GM21447 (cell line): Measurements from ENCODE around the gene ZNF740.
"Not testable (repeated sequence)": the region's sequence is repeated elsewhere in the genome, so short reads cannot be mapped to it uniquely, and the experiment has no call there.

ENCODE experiments used
- ATAC-seq: cut with Tn5 transposase; IDR thresholded peaks from one replicate; pipeline ENCODE4 v1.9.1; 2021; ENCODE audit not compliant: unreplicated experiment

The ZNF740 gene

GRCh38 chr12:53172352-53172751 lies 8.2 kb upstream of the ZNF740 start:
- ATAC-seq, result no peak

DNA sequence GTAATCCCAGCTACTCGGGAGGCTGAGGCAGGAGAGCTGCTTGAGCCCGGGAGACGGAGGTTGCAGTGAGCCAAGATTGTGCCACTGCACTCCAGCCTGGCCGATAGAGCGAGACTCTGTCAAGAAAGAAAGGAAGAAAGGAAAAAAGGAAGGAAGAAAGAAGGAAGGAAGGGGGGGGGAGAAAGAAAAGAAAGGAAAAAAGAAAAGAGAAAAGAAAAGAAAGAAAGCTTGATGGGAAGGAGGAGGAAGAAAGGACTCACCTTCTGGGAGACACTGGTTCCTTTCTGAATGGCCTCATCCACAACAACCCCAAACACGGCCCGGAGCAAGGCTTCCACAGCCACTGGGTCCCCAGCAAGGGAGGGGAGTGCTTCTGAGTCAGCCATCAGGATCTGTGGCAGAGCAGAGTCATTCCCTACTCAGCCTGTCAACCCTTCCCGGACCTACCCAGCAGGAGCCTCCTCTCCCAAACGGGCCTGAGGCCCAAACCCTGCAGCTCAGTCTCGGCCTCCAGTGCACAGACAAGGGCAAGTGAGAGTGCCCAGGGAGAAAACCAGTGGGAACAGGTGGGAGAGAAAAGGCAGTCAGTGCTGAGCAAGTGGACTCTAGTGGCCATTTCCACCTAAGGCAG lies 7.3 kb upstream of the ZNF740 start:
- ATAC-seq, result no peak

GRCh38 chr12:53174881-53175491 lies 5.5 kb upstream of the ZNF740 start:
- ATAC-seq, result no peak

- ATAC-seq, result no peak
Observed at GRCh38 chr12:53176750-53177149, 3.8 kb upstream of the ZNF740 start.

GRCh38 chr12:53177447-53177846 lies 3.1 kb upstream of the ZNF740 start:
- ATAC-seq, result not testable (repeated sequence)

DNA sequence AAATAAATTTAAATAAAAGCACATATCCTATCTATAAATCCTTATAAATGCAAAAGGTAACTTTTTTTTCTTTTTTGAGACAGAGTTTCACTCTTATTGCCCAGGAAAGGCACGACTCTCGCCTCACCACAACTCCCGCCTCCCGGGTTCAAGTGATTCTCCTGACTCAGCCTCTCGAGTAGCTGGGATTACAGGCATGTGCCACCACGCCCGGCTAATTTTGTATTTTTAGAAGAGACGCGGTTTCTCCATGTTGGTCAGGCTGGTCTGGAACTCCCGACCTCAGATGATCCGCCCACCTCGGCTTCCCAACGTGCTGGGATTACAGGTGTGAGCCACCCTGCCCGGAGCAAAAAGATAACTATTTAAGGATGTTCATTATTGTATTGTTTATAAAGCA lies 1.7 kb upstream of the ZNF740 start:
- not testable (repeated sequence) for ATAC-seq

- peak; percentile 18 for ATAC-seq
Observed at GRCh38 chr12:53179687-53180219, 769 bp upstream of the ZNF740 start.

DNA sequence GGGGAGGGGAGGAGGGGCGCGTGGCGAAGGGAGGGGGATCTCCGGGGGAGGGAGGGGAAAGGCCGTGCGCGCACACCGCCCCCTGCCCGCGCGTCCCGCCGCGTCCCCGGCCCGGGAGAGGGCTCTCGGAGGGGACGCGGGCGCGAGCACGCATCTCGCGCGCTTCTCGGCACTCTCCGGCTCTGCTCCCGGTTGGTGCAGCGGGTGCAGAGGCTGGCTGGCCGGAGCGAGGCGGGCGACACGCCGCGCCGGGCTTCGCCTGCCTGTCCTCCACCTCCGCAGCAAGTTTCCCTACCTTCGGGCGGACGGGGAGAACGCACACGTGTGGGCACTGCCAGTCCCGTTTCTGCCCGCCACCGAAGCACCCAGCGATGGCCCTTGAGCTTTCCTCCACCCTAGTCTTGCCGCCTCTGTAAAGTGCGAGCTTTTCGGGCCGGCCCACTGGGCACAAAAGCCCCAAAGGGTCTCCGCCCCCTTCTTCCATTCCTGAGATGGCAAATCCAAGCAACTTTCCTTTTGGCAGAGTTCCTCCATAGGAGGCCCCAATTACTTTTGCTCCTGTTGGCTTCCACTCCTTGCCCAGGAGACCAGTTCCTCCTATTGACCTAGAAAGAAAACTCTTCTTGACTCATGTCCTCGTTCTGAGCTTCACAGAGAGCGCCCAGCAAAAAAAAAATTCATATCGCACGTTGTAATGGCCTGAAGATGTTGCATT lies 566 bp downstream of the ZNF740 start:
- peak; percentile 40 for ATAC-seq

DNA sequence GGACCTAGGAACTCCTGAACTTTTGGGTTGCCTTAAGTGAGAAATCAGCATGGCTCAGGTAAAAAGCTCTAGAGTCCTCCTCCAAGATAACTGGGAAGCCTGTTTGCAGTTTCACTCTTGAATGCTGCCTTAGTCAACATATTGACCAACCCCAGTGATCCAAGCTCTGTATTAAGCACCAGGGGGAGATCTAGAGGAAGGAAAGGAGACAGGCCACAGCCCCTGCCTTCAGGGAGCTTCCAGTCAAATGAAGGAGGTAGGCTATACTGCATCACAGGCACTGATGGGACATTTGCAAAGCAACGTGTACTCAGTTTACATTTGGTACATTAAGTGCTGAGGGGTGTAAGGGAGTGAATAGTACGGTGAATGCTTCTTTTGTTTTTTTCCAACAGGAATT lies 1.4 kb downstream of the ZNF740 start:
- ATAC-seq, result no peak

DNA sequence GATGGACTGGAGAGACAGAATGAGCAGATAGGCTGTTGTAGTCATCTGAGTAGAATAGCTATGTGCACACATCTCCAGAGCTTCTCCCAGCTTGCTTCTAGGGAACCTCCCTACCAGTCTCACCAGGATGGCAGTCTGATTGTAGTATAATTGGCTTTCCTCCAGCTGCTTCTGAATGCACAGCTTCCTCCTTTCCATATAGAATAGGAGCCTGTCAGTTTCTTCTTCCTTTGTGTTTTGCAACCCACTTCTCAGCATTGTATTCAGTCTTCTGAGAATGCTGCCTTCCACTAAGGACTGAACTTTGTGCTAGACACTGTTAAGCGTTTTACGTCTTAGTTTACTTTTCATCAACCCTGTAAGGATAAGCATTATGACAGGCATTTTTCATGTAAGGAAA lies 2.4 kb downstream of the ZNF740 start:
- no peak for ATAC-seq

DNA sequence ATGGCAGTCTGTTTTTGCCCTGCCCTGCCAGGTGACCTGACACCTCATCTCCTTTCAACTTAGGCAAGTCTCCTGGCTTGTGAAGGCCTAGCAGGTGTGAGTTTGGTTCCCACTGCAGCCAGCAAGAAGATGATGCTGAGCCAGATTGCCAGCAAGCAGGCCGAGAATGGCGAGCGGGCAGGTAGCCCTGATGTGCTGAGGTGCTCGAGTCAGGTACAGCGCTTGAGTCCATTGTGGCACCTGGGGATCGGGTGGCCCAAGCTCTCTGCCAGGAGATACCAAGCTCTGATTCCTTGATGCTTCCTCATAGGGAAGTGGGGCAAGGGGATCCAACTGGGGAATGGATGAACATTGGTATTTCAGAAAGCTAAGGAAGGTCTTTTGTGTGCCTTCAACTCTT lies 4.3 kb downstream of the ZNF740 start:
- ATAC-seq, result no peak

GRCh38 chr12:53185582-53186153 lies 5.1 kb downstream of the ZNF740 start:
- no peak for ATAC-seq

- no peak for ATAC-seq
Observed at GRCh38 chr12:53186745-53187144, 6.2 kb downstream of the ZNF740 start.

- ATAC-seq, result no peak
Observed at GRCh38 chr12:53187145-53187899, 6.8 kb downstream of the ZNF740 start.

GRCh38 chr12:53190108-53190729 lies 9.7 kb downstream of the ZNF740 start:
- no peak for ATAC-seq

GRCh38 chr12:53191096-53191884 lies 10.8 kb downstream of the ZNF740 start:
- no peak for ATAC-seq

DNA sequence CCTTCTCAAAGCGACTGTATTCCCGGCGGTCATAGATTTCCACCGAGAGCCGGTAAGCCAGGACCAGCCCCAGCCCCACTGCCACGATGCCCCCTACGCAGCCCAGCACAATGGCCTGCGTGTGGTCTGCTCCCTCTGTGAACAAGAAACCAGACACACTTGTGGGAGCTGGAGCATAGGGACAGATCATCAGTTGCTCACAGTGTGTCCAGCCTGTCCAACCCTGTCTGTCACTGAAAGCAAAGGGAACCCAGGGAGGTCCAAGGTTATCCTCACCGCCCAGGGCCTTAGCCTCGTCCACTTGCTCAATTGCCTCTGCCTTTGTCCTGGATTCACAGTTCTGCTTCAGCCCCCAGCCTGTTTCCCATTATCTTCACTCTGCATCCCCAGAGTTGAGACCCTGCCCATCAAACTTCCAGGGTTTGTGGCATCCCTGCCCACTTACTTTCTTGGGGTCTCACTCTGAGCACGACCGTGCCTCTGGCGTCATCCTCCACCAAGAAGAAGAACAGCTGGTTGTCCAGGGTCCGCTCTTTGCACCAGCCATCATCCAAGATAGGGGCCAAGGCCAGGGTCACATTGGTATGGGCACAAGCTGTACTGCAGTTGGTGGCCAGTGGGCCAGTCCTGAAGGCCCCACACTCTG lies 11.5 kb downstream of the ZNF740 start:
- ATAC-seq, result no peak

- ATAC-seq, result no peak
Observed at GRCh38 chr12:53192531-53193021, 12.1 kb downstream of the ZNF740 start.

DNA sequence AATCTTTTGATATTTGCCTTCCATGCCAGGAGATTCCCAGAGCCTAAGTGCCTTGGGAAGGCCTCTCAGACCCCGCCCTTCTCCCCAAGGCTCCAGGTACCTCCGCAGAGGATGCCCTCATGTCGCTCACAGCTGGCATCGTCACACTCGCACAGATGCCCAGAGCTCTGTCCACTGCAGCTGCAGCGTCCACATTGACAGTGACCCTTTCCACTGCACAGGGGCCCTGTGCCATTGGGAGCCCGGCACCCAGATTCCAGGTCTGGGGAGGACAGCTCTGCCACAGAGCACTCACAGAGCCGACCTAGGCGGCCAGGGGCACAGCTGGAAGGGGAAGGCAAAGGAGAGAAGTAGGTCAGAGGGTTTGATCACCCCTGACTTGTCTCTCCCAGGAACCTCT lies 12.5 kb downstream of the ZNF740 start:
- no peak for ATAC-seq
